Left lung (tissue), 10 donors: ENCODE data around the gene ZSCAN4. TPM values are rescaled to one million over a fixed set of nuclear protein-coding genes. Genes with fewer than 3 reads are reported as not detected.
A peak's percentile ranks its signal among the peaks of the same experiment; 100 is the strongest.

Experiments
- ATAC-seq: fragments of 200-7000 bp; cut with Tn5 transposase; one replicate; pipeline ENCODE4 v1.9.1; 2020; ENCODE audit warnings: moderate library complexity
- DNase-seq, 4 donors: peaks; one replicate each; pipeline ENCODE4 v3.0.0-alpha.2; 2013 to 2020
- H3K27ac ChIP-seq, 2 donors: fragments of 200-600 bp; sonication (generic) in 1 of 2; one replicate each; pipeline versions ENCODE4 v1.5.0 to v1.8.0; 2020 to 2021
- H3K27me3 ChIP-seq, 2 donors: fragments of 200-600 bp; sonication (generic) in 1 of 2; one replicate each; pipeline versions ENCODE4 v1.5.0 to v1.8.0; 2020 to 2021
- H3K36me3 ChIP-seq, 2 donors: fragments of 200-600 bp; sonication (generic) in 1 of 2; one replicate each; pipeline versions ENCODE4 v1.5.0 to v1.8.0; 2020 to 2021
- H3K4me1 ChIP-seq, 2 donors: fragments of 200-600 bp; one replicate each; pipeline ENCODE4 v1.8.0; 2021
- H3K4me3 ChIP-seq, 2 donors: fragments of 200-600 bp; sonication (generic) in 1 of 2; one replicate each; pipeline versions ENCODE4 v1.5.0 to v1.8.0; 2020 to 2021; ENCODE audit warnings: mild to moderate bottlenecking in 1 of 2
- H3K9me3 ChIP-seq, 2 donors: fragments of 200-600 bp; sonication (generic) in 1 of 2; one replicate each; pipeline versions ENCODE4 v1.5.0 to v1.8.0; 2020 to 2021
- CTCF ChIP-seq, 2 donors: fragments of 200-600 bp; sonication (generic) in 1 of 2; IDR thresholded peaks; one replicate each; pipeline versions ENCODE4 v1.5.0 to v1.8.0; 2021; ENCODE audit warnings: antibody characterized with exemption in 2 of 2
- intact Hi-C, 2 donors: fragments of 100-400 bp; cut with DNase I; formaldehyde crosslinking; loops; one replicate each; pipeline versions ENCODE4 v1.11.2 to v1.14.2; 2022
- polyA plus RNA-seq, 6 donors: library from polyadenylated mRNA; unstranded; fragments of 120-200 nt; gene quantifications; one replicate each; pipeline ENCODE4 v1.2.1, GENCODE V29; 2013; ENCODE audit not compliant: insufficient read length in 6 of 6
- total RNA-seq, 2 donors: library from RNA; stranded (reverse); fragmentation: NEBNext Ultra II Directional; extraction: Animal tissue kit (Norgen Biotek cat#: 25700); gene quantifications; one replicate each; pipeline ENCODE4 v1.2.1, GENCODE V29; 2021
- donor health status: DM: no; HTN: yes; CAD: no.
- donor health status: DM: no; HTN: no; CAD: no.

The ZSCAN4 gene
- total and polyA plus RNA-seq, 8 donors: 0.08 to 0.23 (median 0.17) TPM; not detected in 1

- no peaks in the 10 kb centered on the region for H3K9me3 ChIP-seq
- TF ChIP-seq CTCF (IDR thresholded peaks at IDR 0.05): no peak
Measured at GRCh38 chr19:57664269-57665127, 4.2 kb upstream of the ZSCAN4 start.

GRCh38 chr19:57665261-57665806, 3.4 kb upstream of the ZSCAN4 start:
- no peaks in the 10 kb centered on the region for H3K9me3 ChIP-seq
- DNase-seq: no peak
- intact Hi-C loops: no loop called here
- peaks cover 0 to 44% of the 10 kb centered on the region in 2 donors for H3K27me3 ChIP-seq
- H3K4me1 ChIP-seq: no peaks in the 10 kb centered on the region
- no peak overlapping the region for H3K4me3 ChIP-seq
- H3K36me3 ChIP-seq: no peaks in the 10 kb centered on the region
- no peak for TF ChIP-seq CTCF (IDR thresholded peaks at IDR 0.05)
- ATAC-seq: no peak
- H3K27ac ChIP-seq: peak overlapping the region in 1 of 2 donors; percentile 60

More at GRCh38 chr19:57664269-57665127, 4.2 kb upstream of the ZSCAN4 start:
- ATAC-seq (peak; percentile 96), DNase-seq (peak; percentile 42 to 85 (median 78))
- Histone ChIP-seq H3K4me3 (peak overlapping the region; percentile 37 to 45), H3K4me1 (no peaks in the 10 kb centered on the region), H3K27me3 (peaks cover 0 to 44% of the 10 kb centered on the region in 2 donors), H3K27ac (peak overlapping the region; percentile 34 to 60), H3K36me3 (no peaks in the 10 kb centered on the region)
- intact Hi-C loops: no loop called here

DNA sequence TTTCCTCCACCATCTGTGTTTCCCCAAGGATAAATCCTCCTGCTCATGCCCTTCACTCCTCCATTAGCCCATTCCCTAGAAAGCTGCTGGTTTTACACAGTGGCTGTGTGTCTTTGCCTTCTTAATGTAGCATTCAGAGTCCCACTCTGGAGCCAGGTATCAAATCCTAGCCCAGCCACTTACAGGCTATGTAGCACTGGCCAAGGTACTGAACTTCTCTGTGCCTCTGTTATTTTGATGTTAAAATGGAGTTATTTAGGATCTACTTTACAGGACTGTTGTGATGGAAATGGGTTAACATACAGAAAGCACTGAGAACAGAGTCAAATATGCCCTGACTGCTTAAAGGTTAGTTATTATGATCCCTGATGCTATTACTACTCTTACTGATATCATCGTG, 1.5 kb upstream of the ZSCAN4 start:
- TF ChIP-seq CTCF (IDR thresholded peaks at IDR 0.05): no peak
- Histone ChIP-seq H3K36me3 (no peaks in the 10 kb centered on the region), H3K4me1 (no peaks in the 10 kb centered on the region), H3K27me3 (peaks cover 0 to 44% of the 10 kb centered on the region in 2 donors), H3K4me3 (no peak overlapping the region), H3K9me3 (no peaks in the 10 kb centered on the region), H3K27ac (no peak overlapping the region)
- intact Hi-C loops: no loop called here
- no peak for ATAC-seq
- DNase-seq: no peak

- intact Hi-C loops: no loop called here
- no peaks in the 10 kb centered on the region for H3K36me3 ChIP-seq
- DNase-seq: no peak
- peaks cover 0 to 5% of the 10 kb centered on the region in 2 donors for H3K27me3 ChIP-seq
- H3K4me1 ChIP-seq: no peaks in the 10 kb centered on the region
- no peak overlapping the region for H3K4me3 ChIP-seq
- no peak for TF ChIP-seq CTCF (IDR thresholded peaks at IDR 0.05)
- no peak for ATAC-seq
- H3K9me3 ChIP-seq: peaks cover 0 to 12% of the 10 kb centered on the region in 2 donors
- no peak overlapping the region for H3K27ac ChIP-seq
Measured at GRCh38 chr19:57671124-57671895, 2.6 kb downstream of the ZSCAN4 start.

GRCh38 chr19:57672466-57672865, 3.7 kb downstream of the ZSCAN4 start:
- no peak for TF ChIP-seq CTCF (IDR thresholded peaks at IDR 0.05)
- peaks cover 0 to 4% of the 10 kb centered on the region in 2 donors for H3K27me3 ChIP-seq
- ATAC-seq (no peak), DNase-seq (no peak)
- H3K4me3 ChIP-seq: no peak overlapping the region
- H3K27ac ChIP-seq: no peak overlapping the region
- peaks cover 0 to 16% of the 10 kb centered on the region in 2 donors for H3K9me3 ChIP-seq
- no peaks in the 10 kb centered on the region for H3K36me3 ChIP-seq
- intact Hi-C loops: no loop called here
- no peaks in the 10 kb centered on the region for H3K4me1 ChIP-seq
